ENCODE results near the gene CEP83.

Gene CEP83, protein sequence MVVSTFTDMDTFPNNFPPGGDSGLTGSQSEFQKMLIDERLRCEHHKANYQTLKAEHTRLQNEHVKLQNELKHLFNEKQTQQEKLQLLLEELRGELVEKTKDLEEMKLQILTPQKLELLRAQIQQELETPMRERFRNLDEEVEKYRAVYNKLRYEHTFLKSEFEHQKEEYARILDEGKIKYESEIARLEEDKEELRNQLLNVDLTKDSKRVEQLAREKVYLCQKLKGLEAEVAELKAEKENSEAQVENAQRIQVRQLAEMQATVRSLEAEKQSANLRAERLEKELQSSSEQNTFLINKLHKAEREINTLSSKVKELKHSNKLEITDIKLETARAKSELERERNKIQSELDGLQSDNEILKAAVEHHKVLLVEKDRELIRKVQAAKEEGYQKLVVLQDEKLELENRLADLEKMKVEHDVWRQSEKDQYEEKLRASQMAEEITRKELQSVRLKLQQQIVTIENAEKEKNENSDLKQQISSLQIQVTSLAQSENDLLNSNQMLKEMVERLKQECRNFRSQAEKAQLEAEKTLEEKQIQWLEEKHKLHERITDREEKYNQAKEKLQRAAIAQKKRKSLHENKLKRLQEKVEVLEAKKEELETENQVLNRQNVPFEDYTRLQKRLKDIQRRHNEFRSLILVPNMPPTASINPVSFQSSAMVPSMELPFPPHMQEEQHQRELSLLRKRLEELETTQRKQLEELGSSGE

DNA sequence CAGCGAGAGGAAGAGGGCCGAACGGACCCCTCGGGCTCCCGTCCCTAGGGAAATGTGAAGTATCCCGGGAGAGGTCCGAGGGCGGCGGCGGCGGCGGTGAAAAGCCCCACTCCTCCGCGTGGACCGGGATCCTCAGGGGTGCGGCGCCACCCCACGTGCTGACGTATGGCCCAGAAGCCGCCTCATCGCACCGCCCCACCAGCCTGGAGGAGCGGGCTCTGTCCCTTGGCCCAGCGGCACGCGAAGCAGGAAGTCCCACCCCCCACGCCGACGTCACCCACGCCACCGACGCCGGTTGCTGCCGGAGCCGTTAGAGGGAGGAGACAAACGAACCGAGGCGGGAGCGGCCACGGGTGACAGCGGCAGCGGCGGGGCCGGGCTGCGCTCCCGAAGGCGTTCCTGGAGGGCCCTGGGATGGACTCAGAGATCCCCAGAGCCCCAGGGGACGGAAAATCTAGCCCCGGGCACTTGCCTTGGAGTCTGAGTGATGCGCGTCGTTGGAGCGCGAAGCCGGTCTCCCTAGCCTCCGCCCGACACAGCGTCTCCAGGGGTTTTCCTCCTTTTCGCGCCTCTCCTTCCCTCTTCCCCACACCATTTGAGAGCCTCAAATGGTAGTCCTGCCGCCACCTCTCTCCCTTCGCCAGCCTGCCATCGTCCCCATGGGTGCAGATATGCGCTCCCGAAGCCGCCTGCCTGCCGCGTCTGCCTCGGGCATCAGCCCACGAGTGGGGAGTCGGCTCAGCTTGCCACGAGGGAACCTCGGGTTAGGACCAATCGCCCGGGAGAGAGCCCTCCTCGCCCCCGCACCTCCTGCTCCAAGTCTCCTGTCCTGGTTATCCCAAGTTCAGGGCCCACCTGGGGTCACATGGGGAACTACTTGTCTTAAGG, at the start of gene CEP83:
CEP83 (minus strand) TSS at position 140 of the 888 bp plus-strand sequence. CDS start 47,377 bp downstream, outside the sequence.
- DNase-seq (ENCODE audit: insufficient read length, low spot score): peak; percentile 91
- peak; percentile 84 for TF ChIP-seq POLR2A (IDR thresholded peaks at IDR 0.05; ENCODE audit: low read depth, low read length)
- FAIRE-seq: peak; percentile 93

DNA sequence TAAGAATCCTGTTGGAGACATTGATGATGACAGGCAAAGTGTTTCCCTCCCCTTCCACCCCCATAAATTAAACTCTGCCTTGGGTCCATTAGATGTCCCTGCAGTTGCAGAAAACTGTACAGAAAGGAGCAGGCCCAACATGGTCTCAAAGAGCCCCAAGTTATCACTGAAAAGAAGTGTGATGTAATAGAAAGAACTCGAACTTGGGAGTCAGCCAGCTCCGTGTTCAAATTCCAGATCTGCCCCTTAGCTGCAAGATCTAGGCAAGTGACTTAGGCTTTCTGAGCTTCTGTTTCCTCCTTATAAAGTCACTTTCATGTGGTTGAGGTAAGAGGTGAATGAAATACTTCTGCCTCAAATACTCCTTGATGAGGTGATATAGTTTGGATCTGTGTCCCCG, 49.6 kb upstream of the CEP83 start:
- FAIRE-seq: no peak
- no peak for TF ChIP-seq POLR2A (IDR thresholded peaks at IDR 0.05; ENCODE audit: low read depth, low read length)
- DNase-seq (ENCODE audit: insufficient read length, low spot score): no peak

DNA sequence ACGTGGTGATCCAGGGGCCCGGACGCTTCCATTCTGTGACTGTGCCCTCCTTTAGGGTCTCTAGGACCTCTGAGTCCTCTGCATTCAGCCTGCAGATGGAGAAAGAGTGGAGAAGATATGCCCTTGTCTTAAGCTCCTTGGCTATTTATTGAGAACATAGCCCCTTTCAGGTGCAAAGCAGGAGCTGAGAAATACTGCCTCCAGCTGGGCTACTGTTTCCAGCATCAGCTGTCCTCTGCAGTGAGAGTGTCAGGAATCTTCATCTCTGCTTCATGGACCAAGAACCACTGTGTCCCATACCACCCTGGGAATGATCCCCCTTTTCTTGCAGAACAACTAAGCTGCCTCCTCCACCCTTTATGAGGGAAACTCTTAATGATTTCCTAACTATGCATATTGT, 47.8 kb upstream of the CEP83 start:
- TF ChIP-seq POLR2A (IDR thresholded peaks at IDR 0.05; ENCODE audit: low read depth, low read length): no peak
- DNase-seq (ENCODE audit: insufficient read length, low spot score) (no peak), FAIRE-seq (no peak)

GRCh38 chr12:94504386-94504785, 44.7 kb upstream of the CEP83 start:
- FAIRE-seq: no peak
- TF ChIP-seq POLR2A (IDR thresholded peaks at IDR 0.05; ENCODE audit: low read depth, low read length): no peak
- no peak for DNase-seq (ENCODE audit: insufficient read length, low spot score)

DNA sequence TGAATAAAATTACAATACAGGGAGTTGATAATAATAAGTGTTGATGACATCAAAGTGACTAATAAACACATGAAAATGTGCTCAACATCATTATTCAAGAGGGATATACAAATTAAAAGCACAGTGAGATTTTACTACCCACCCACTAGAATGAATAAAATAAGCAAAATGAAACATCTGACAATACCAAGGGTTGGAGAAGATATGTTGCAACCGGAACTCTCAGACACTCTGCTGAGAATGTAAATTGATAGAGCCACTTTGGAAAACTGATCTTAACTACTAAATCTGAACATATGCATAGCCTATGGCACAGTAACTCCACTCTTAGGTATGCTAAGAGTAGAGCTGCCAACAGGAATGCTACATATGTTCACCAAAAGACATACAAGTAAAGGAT, 44.0 kb upstream of the CEP83 start:
- no peak for DNase-seq (ENCODE audit: insufficient read length, low spot score)
- no peak for TF ChIP-seq POLR2A (IDR thresholded peaks at IDR 0.05; ENCODE audit: low read depth, low read length)

GRCh38 chr12:94500831-94501567, 41.3 kb upstream of the CEP83 start:
- TF ChIP-seq POLR2A (IDR thresholded peaks at IDR 0.05; ENCODE audit: low read depth, low read length): no peak
- DNase-seq (ENCODE audit: insufficient read length, low spot score) (no peak), FAIRE-seq (no peak)

More for the DNA sequence above, 44.0 kb upstream of the CEP83 start:
- FAIRE-seq: no peak

DNA sequence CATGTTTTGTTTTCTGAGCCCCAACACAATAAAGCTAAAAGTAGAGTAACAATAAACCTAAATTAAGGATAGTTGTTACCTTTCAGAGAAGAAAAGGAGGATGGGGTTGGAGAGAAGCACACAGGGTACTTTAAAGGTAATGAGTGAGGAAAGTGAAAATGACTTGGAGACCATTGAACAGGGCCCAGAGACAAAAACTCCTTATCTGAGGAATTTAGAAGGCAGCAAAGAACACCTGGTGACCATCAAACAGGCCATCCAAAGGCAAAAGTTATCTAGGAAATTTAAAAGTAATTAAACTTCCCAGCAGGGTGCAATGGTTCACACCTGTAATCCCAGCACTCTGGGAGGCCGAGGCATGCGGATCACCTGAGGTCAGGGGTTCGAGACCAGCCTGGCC, 39.0 kb upstream of the CEP83 start:
- no peak for TF ChIP-seq POLR2A (IDR thresholded peaks at IDR 0.05; ENCODE audit: low read depth, low read length)
- FAIRE-seq: no peak
- DNase-seq (ENCODE audit: insufficient read length, low spot score): no peak

DNA sequence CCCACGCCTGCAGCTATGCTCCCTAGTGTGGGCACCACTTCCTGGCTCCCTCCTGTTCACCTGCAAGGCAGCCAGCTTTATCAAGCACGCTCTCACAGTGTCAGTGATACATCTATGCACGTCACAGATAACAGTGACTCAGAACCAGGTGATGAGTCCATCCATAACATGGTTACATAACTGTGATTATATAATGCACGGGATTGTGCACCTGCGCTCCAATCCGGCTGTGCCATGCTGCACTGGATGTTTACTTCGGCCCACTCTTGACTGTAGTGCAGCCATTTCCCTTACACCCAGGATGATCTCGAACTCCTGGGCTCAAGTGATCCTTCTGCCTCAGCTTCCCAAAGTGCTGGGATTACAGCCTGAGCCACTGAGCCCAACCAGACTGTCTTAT, 38.4 kb upstream of the CEP83 start:
- TF ChIP-seq POLR2A (IDR thresholded peaks at IDR 0.05; ENCODE audit: low read depth, low read length): no peak
- DNase-seq (ENCODE audit: insufficient read length, low spot score) (no peak), FAIRE-seq (no peak)

DNA sequence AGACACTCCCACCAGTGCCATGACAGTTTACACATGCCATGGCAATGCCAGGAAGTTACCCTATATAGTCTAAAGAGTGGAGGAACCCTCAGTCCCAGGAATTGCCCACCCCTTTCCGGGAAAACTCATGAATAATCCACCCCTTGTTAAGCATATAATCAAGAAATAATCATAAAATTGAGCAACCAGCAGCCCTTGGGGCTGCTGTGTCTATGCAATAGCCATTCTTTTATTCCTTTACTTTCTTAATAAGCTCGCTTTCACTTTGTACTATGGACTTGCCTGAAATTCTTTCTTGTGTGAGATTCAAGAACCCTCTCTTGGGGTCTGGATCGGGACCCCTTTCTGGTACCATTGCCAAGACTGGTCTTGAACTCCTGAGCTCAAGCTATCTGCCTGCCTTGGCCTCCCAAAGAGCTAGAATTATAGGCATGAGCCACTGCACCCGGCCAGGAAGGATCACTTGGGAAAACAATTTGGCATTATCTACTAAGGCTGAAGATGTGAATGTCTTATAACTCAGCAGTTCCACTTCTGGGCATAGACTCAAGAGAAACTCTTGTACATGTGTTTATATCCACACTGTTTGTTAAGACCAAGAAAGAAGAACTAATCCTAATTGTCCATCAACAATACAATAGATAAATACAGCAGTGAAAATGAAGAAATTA, 35.9 kb upstream of the CEP83 start:
- no peak for TF ChIP-seq POLR2A (IDR thresholded peaks at IDR 0.05; ENCODE audit: low read depth, low read length)
- DNase-seq (ENCODE audit: insufficient read length, low spot score) (no peak), FAIRE-seq (no peak)

GRCh38 chr12:94491489-94491888, 31.8 kb upstream of the CEP83 start:
- FAIRE-seq (no peak), DNase-seq (ENCODE audit: insufficient read length, low spot score) (no peak)
- no peak for TF ChIP-seq POLR2A (IDR thresholded peaks at IDR 0.05; ENCODE audit: low read depth, low read length)

DNA sequence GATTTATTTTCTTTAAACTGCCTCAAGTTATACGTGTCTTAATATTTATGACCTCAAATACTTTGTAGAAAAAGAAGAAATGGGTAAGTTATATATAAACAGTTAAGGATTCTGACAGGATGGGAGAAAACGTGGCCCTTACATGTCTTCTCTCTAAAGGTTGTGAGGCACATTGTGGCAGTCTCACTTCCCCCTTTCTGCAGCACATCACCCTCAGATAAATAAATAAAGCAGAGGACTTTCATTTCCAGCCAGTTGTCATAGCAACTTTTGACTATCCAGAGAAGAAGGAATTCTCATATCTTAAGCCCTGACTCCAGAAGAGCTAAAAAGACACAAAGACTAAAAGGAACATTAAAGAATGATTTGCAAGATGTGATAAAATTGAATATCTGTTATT, 28.8 kb upstream of the CEP83 start:
- DNase-seq (ENCODE audit: insufficient read length, low spot score) (no peak), FAIRE-seq (no peak)
- TF ChIP-seq POLR2A (IDR thresholded peaks at IDR 0.05; ENCODE audit: low read depth, low read length): no peak

GRCh38 chr12:94481734-94482133, 22.1 kb upstream of the CEP83 start:
- FAIRE-seq: no peak
- TF ChIP-seq POLR2A (IDR thresholded peaks at IDR 0.05; ENCODE audit: low read depth, low read length): no peak

GRCh38 chr12:94469522-94469921, 9.9 kb upstream of the CEP83 start:
- FAIRE-seq (no peak), DNase-seq (ENCODE audit: insufficient read length, low spot score) (no peak)
- TF ChIP-seq POLR2A (IDR thresholded peaks at IDR 0.05; ENCODE audit: low read depth, low read length): no peak

More at GRCh38 chr12:94481734-94482133, 22.1 kb upstream of the CEP83 start:
- DNase-seq (ENCODE audit: insufficient read length, low spot score): no peak
